Endothelial cell of umbilical vein (primary cell): ENCODE results near the gene SMPDL3B. TPM values are rescaled to one million over a fixed set of nuclear protein-coding genes. Genes with fewer than 3 reads are reported as not detected.

Source experiments
- BruUV-seq: library from RNA; stranded (reverse); fragments of 400-500 nt; replicated peaks from 2 replicates; lab custom pipeline; 2021; lab: Mats Ljungman, UMichigan
- CTCF ChIA-PET: fragments of 300-600, 350-600 bp; sonication (Branson Sonifier 250); formaldehyde crosslinking; loops from one replicate; lab custom pipeline; 2021; ENCODE audit warnings: antibody characterized with exemption, inconsistent platforms; lab: Charles Lee
- POLR2A ChIA-PET: fragments of 300-600, 350-600 bp; sonication (Branson Sonifier 250); formaldehyde crosslinking; loops from one replicate; lab custom pipeline; 2021; ENCODE audit warnings: antibody characterized with exemption, inconsistent platforms; lab: Charles Lee
- DNase-seq: peaks from one replicate; pipeline ENCODE4 v3.0.0-alpha.2; 2011; ENCODE audit warnings: low read depth, low spot score
- FAIRE-seq: peaks from 2 replicates; lab custom pipeline; 2011; peaks lifted over from hg19 to GRCh38; lab: Jason Lieb, UNC
- H2AFZ ChIP-seq: 2 replicates; pipeline ENCODE4 v1.6.0; 2012; ENCODE audit warnings: low read depth, low read length, control low read depth, inconsistent platforms
- H3K27ac ChIP-seq: 2 replicates; pipeline ENCODE4 v1.5.1; 2011; ENCODE audit warnings: low read depth, mild to moderate bottlenecking, control low read depth, low read length, moderate library complexity; ENCODE audit not compliant: insufficient read depth
- H3K27me3 ChIP-seq, 2 experiments: 2 replicates each; pipeline versions ENCODE4 v1.6.0 to v1.6.1; 2011; ENCODE audit warnings: low read length in 2 of 2, mixed read lengths in 1 of 2; ENCODE audit not compliant: control insufficient read depth in 2 of 2, insufficient read depth in 2 of 2
- H3K36me3 ChIP-seq, 2 experiments: 2 replicates in 1 of 2; 3 replicates in 1 of 2; pipeline ENCODE4 v1.5.1; 2011; ENCODE audit warnings: low read length in 2 of 2, mild to moderate bottlenecking in 1 of 2, moderate library complexity in 1 of 2; ENCODE audit not compliant: control insufficient read depth in 2 of 2, insufficient read depth in 2 of 2; ENCODE audit errors: extremely low read depth in 1 of 2
- H3K4me1 ChIP-seq: 3 replicates; pipeline ENCODE4 v1.5.1; 2011; ENCODE audit warnings: mild to moderate bottlenecking, low read length; ENCODE audit not compliant: control insufficient read depth, insufficient read depth; ENCODE audit errors: extremely low read depth
- H3K4me2 ChIP-seq: 2 replicates; pipeline ENCODE4 v1.6.1; 2011; ENCODE audit warnings: low read length, control low read depth, mixed read lengths; ENCODE audit not compliant: insufficient read depth
- H3K4me3 ChIP-seq, 3 experiments: fragments of 200-600 bp in 1 of 3; sonication (generic), shearing (Covaris generic) in 1 of 3; replicated peaks in 1 of 3; 2 replicates each; pipeline ENCODE4 v1.5.1; 2011 to 2016; ENCODE audit warnings: control low read depth in 3 of 3, low read length in 3 of 3, mild to moderate bottlenecking in 2 of 3, inconsistent platforms in 1 of 3, low read depth in 1 of 3, moderate library complexity in 1 of 3; ENCODE audit not compliant: insufficient read depth in 1 of 3
- H3K79me2 ChIP-seq: 2 replicates; pipeline ENCODE4 v1.6.0; 2012; ENCODE audit warnings: low read length, inconsistent platforms; ENCODE audit not compliant: control insufficient read depth, insufficient read depth
- H3K9ac ChIP-seq: replicated peaks from 2 replicates; pipeline ENCODE3; 2011; ENCODE audit warnings: low read length, control low read depth; ENCODE audit not compliant: insufficient read depth; ENCODE audit errors: extremely low read depth
- H3K9me1 ChIP-seq: replicated peaks from 3 replicates; pipeline ENCODE4 v1.6.0; 2011; ENCODE audit warnings: mild to moderate bottlenecking, low read length; ENCODE audit not compliant: control insufficient read depth, insufficient read depth; ENCODE audit errors: extremely low read depth
- H3K9me3 ChIP-seq: replicated peaks from 2 replicates; pipeline ENCODE4 v1.5.1; 2012; ENCODE audit warnings: low read length, inconsistent platforms; ENCODE audit not compliant: control insufficient read depth, insufficient read depth
- H4K20me1 ChIP-seq: replicated peaks from 2 replicates; pipeline ENCODE3; 2011; ENCODE audit warnings: mild to moderate bottlenecking, low read length; ENCODE audit not compliant: control insufficient read depth, insufficient read depth; ENCODE audit errors: extremely low read depth
- CTCF ChIP-seq, 2 donors: IDR thresholded peaks; 1 replicate in 1 of 2; 2 replicates in 1 of 2; pipeline ENCODE4 v1.5.1; 2011; ENCODE audit warnings: low read length in 2 of 2, mild to moderate bottlenecking in 2 of 2, moderate library complexity in 2 of 2, control low read depth in 1 of 2, inconsistent platforms in 1 of 2, low read depth in 1 of 2; ENCODE audit not compliant: insufficient read depth in 1 of 2; ENCODE audit errors: extremely low read depth in 1 of 2
- EZH2 ChIP-seq: IDR thresholded peaks from 2 replicates; pipeline ENCODE4 v1.6.1; 2012; ENCODE audit warnings: borderline replicate concordance, low read depth, mild to moderate bottlenecking, moderate library complexity, low read length, inconsistent platforms; ENCODE audit not compliant: severe bottlenecking
- FOS ChIP-seq: IDR thresholded peaks from 2 replicates; pipeline ENCODE4 v1.6.1; 2011; ENCODE audit warnings: mild to moderate bottlenecking, low read length, moderate library complexity, borderline replicate concordance; ENCODE audit not compliant: insufficient read depth
- GATA2 ChIP-seq: IDR thresholded peaks from 2 replicates; pipeline ENCODE4 v1.7.0; 2011; ENCODE audit warnings: low read depth, mild to moderate bottlenecking, moderate library complexity, mixed read lengths, low read length; ENCODE audit not compliant: insufficient read length, insufficient read depth
- JUN ChIP-seq: IDR thresholded peaks from 2 replicates; pipeline ENCODE4 v1.6.1; 2011; ENCODE audit warnings: borderline replicate concordance, low read depth; ENCODE audit not compliant: insufficient read length, insufficient read depth
- MAX ChIP-seq: IDR thresholded peaks from 2 replicates; pipeline ENCODE4 v1.6.1; 2011; ENCODE audit not compliant: insufficient read depth, insufficient read length
- MYC ChIP-seq: IDR thresholded peaks from one replicate; pipeline ENCODE4 v1.6.1; 2011; ENCODE audit warnings: mild to moderate bottlenecking, low read depth, low read length
- POLR2A ChIP-seq: IDR thresholded peaks from 2 replicates; pipeline ENCODE4 v1.6.1; 2012; ENCODE audit warnings: low read depth, mild to moderate bottlenecking, control low read depth, low read length
- POLR2AphosphoS5 ChIP-seq: IDR thresholded peaks from 2 replicates; pipeline ENCODE4 v1.6.1; 2012; ENCODE audit warnings: low read depth, mild to moderate bottlenecking, control low read depth, low read length, moderate library complexity; ENCODE audit not compliant: insufficient read depth
- dilution Hi-C: fragments of 300-500 bp; cut with MboI; formaldehyde crosslinking; loops from one replicate; pipeline ENCODE4 v1.15.0; 2019; ENCODE audit warnings: low sequenced_read_pairs; ENCODE audit not compliant: extremely low pct_ligation_motif_present
- intact Hi-C: fragments of 100-400 bp; cut with micrococcal nuclease; formaldehyde crosslinking; loops from one replicate; pipeline ENCODE4 v1.10.0; 2022
- polyA plus RNA-seq, 4 experiments: library from polyadenylated mRNA; depleted of rRNA in 3 of 4; stranded (reverse) in 3 of 4; unstranded in 1 of 4; fragments of >200 nt; gene quantifications; 2 replicates each; pipeline versions ENCODE4 v1.2.1 to v1.2.3, GENCODE V29; 2011 to 2012; ENCODE audit warnings: missing spikeins in 1 of 4
- total RNA-seq: library from RNA; stranded (reverse); gene quantifications from 2 replicates; pipeline ENCODE4 v1.2.3, GENCODE V29; 2021

SMPDL3B gene
- total and polyA plus RNA-seq, 2 donors (not counting 3 experiments of a cell fraction or from before 2014, with no cell fraction given), result 1.3 TPM; not detected in 1

GRCh38 chr1:27928216-27928954 is 6.4 kb upstream of the SMPDL3B start:
- no peak overlapping the region for H2AFZ ChIP-seq
- no peaks in the 10 kb centered on the region for H3K9me1 ChIP-seq
- no peaks in the 10 kb centered on the region for H3K9me3 ChIP-seq
- no peaks in the 10 kb centered on the region for H3K36me3 ChIP-seq
- FAIRE-seq, result no peak
- H3K4me3 ChIP-seq, result no peak overlapping the region
- ChIA-PET POLR2A (no interaction called here), CTCF (interaction anchor here (1.6 to 1.8 kb wide), 2 partner anchors 12 to 71 kb away, joined by 4 to 8 read pairs; no protein-coding TSS in a partner anchor)
- no TSS peak for BruUV-seq
- dilution Hi-C loops (no loop called here), intact Hi-C loops (no loop called here)
- no peak for DNase-seq
- no peaks in the 10 kb centered on the region for H3K27me3 ChIP-seq
- no peak for TF ChIP-seq CTCF (IDR thresholded peaks at IDR 0.05; ENCODE audit: extremely low read depth in 1 of 2, insufficient read depth in 1 of 2, low read depth in 1 of 2, low read length in 2 of 2)
- no peak for TF ChIP-seq FOS
- no peak for TF ChIP-seq GATA2
- no peak for TF ChIP-seq POLR2AphosphoS5
- TF ChIP-seq MAX, result no peak
- no peak for TF ChIP-seq POLR2A
- TF ChIP-seq MYC, result no peak
- no peak for TF ChIP-seq EZH2
- no peak for TF ChIP-seq JUN
- no peak overlapping the region for H3K9ac ChIP-seq
- no peaks in the 10 kb centered on the region for H3K4me1 ChIP-seq
- H3K79me2 ChIP-seq, result no peaks in the 10 kb centered on the region
- H3K27ac ChIP-seq, result no peak overlapping the region
- H4K20me1 ChIP-seq, result no peaks in the 10 kb centered on the region
- no peak overlapping the region for H3K4me2 ChIP-seq
